Measurements from ENCODE around the gene OR4D2.
A peak's percentile ranks its signal among the peaks of the same experiment; 100 is the strongest.

The OR4D2 gene

GRCh38 chr17:58176200-58176599 is 9.4 kb downstream of the OR4D2 start:
- DNase-seq = no peak

GRCh38 chr17:58181796-58182195 is 15.0 kb downstream of the OR4D2 start:
- no peak for DNase-seq

- DNase-seq = no peak
These were observed 16.7 kb downstream of the OR4D2 start for GRCh38 chr17:58183514-58183913.

GRCh38 chr17:58184308-58184985 is 17.7 kb downstream of the OR4D2 start:
- DNase-seq = no peak

- no peak for DNase-seq
These were observed 18.4 kb downstream of the OR4D2 start for GRCh38 chr17:58184986-58185761.

- no peak for DNase-seq
These were observed 19.8 kb downstream of the OR4D2 start for GRCh38 chr17:58186591-58186990.

- no peak for DNase-seq
These were observed 20.3 kb downstream of the OR4D2 start for GRCh38 chr17:58187063-58187462.

GRCh38 chr17:58187675-58188074 is 20.9 kb downstream of the OR4D2 start:
- no peak for DNase-seq

GRCh38 chr17:58189436-58190146 is 22.8 kb downstream of the OR4D2 start:
- DNase-seq = peak in 1 of 2 experiments; percentile 56

DNA sequence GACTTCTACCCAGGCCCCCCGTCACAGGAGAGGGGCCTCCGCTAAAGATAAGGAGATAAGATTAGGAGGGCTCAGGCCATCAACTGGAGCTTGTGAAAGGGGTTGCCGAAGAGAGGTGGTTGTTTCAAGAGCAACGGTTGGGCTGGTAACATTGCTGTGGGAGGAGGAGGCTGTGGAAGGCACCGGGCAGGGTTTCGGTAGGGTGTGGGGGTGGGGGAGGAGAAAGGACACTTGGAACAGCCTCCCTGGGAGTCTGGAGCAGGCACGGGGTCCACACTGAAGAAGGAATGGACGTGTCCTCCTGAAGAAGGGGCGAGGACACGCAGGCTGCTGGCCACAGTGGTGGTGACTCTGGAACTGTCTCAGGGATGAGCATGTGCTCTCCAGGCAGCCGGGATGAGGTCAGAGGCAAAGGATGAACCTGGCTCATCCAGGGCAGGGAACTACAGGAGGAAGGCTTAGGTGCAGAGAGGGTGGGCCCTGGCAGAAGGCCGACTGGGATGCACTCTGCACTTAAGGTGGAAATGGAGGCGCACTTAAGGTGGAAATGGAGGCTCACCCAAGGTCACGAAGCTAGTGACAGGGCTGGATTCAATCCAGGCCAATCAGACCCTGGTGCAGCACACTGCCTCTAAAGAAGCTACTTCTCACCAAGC is 24.6 kb downstream of the OR4D2 start:
- no peak for DNase-seq

DNA sequence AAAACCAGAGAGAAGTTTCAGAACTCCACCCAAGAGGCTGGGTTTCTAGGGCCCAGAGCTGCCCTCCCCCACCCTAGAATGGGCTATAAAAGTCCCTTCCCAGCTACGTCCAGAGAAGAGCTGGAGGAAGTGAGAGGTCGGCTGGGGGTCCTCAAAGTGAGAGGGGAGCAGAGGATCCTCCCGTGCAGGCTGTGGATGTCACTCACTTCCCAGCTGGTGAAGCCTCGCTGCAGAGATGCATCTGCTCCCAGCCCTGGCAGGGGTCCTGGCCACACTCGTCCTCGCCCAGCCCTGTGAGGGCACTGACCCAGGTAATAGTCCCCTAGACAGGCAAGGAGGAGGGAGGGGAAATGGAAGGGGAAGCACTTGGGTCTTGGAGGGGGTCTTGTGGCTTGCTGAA is 25.8 kb downstream of the OR4D2 start, which contains the start of gene EPX:
Gene EPX (plus strand): TSS at position 115 of the 400 bp plus-strand sequence. CDS start 121 bp downstream, at position 236.
- DNase-seq = no peak

GRCh38 chr17:58193641-58194255 is 27.0 kb downstream of the OR4D2 start:
- DNase-seq = no peak

GRCh38 chr17:58195518-58196123 is 28.8 kb downstream of the OR4D2 start:
- no peak for DNase-seq

- no peak for DNase-seq
These were observed 29.8 kb downstream of the OR4D2 start for GRCh38 chr17:58196610-58197009.

DNA sequence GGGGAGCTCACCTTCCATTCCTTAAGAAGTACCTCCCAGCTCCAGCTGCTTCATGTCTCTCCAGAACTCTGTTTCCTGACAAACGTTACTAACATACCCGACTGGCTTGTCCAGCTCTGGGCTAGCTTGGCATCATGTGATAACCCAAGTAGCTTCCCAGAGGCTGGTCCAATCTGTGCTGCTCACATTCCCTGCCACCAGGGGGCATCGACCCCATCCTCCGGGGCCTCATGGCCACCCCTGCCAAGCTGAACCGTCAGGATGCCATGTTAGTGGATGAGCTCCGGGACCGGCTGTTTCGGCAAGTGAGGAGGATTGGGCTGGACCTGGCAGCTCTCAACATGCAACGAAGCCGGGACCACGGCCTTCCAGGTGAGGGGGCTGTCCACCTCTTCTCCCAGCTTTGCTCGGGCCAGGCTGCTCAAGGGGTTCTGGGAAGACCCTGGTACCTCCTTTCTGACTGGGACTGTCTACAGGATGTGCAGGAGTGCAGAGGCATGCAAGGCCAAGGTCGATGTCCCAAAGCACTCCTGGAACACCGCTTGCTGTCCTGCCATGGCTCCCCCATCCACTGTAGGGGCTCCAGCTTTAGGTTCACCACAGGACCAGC is 33.3 kb downstream of the OR4D2 start:
- DNase-seq = peak in 1 of 2 experiments; percentile 15

DNA sequence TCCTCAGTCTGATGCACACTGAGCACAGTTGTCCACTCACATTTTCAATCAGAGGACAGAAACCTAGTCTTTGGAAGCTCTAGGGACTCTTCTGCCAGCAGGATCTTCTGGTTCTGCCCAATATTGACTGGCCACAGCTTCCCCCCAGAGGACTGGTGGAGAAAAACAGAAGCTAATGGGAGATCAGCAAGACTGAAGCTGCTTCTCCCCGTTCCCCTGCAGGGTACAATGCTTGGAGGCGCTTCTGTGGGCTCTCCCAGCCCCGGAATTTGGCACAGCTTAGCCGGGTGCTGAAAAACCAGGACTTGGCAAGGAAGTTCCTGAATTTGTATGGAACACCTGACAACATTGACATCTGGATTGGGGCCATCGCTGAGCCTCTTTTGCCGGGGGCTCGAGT is 36.1 kb downstream of the OR4D2 start:
- no peak for DNase-seq

DNA sequence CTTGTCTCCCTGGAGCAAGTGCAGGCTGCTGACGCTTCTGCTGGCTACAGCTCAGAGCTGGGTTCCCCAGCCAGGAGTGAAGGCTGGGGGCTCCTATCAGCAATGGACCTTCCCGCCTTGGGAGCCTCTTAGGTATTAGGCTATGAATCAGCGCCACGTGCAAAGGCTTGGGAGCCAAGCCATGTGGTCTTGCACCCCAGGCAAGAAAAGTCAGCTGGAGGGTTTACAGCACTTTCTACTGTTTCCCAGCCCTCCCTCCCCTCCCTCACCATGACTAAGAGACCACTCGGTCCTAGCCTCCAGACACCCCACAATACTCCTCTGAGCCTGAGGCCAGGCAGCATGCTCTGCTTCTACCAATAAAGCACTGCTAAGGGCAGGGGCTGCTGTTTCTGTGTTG is 38.0 kb downstream of the OR4D2 start:
- no peak for DNase-seq

DNA sequence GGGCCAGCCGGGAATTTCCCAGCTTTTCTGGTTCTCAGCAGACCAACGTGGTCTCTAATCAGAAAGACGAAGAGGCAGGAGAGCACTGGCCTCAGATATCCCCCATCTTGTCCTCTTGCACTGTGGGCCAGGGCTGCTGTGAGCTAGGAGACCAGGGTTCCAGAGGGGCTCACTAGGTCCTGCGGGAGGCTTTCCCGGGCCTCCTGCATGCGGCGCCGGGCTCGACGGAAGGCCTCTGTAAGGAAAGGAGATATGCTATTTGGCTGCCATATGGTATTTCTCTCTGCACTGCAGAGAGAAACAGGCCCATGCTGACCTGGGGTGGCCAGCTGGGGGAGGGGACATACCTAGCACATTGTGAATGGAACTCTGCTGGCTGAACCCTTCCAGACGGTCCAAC is 39.2 kb downstream of the OR4D2 start:
- DNase-seq = no peak

- no peak for DNase-seq
These were observed 40.7 kb downstream of the OR4D2 start for GRCh38 chr17:58207451-58207850.

DNA sequence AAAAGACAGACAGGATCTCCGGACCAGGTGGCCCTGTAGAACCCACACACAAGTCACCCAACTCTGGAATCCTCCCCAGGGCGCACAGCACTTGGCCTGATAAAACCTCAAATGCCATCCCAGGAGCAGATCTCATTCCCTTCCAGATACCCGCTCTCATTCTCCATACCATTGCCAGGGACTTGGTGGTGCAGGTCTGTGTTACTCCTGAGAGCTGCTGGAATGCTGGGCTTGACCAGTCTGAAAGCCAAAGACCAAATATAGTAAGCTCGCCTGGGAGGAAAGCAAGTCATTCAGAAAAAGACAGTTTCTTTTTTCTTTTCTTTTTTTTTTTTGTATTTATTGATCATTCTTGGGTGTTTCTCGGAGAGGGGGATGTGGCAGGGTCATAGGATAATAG is 41.6 kb downstream of the OR4D2 start:
- DNase-seq = no peak

DNA sequence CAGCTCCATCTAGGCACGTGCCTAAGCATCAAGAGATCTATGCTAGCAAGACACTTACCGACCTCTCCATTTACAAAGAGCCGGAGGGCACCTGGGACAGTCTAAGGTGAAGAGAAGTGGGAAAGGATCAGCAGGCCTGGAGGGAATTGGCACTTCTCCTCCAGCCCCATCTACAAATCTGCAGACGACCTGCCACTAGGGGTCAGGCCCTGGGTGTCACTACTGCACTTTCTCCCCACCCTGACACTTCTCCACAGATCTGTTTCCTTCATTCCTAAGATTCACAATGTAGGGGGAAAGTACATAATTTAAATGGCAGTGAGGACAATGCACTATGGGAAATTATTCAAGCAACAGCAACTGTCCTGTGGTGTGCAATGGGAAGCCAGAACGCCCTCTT is 44.1 kb downstream of the OR4D2 start:
- no peak for DNase-seq

DNA sequence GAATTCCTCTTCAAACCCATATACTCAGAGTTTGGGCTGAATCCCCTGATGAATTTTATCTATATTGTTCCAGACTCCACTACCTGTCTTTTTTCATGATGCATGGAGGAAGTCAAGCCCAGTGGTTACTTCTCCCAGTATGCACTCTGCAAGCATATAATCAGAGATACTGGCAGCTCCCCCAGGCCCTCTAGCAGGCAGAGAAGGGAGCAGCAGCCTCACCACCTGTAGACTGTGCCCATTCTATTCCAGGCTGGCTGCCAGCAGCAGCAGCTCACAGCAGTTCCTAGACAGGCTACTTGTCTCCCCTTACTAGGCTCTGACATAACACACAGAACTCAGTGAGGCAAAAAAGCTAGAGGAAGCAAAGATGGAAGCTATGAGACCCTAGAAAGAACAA is 48.9 kb downstream of the OR4D2 start:
- DNase-seq = peak; percentile 13 to 20

All from SW 1271 (cell line).